PC-3 (cell line): ENCODE results near the gene COLGALT1.

Source experiments
- EZH2phosphoT487 ChIP-seq: fragments of 300-600 bp; sonication (generic); IDR thresholded peaks from 2 replicates; pipeline ENCODE4 v1.6.1; 2018; ENCODE audit warnings: mild to moderate bottlenecking, antibody characterized with exemption, low read length, borderline replicate concordance
- TF ChIP-seq, protein P1 (sequence below): fragments of 300-600 bp; sonication (generic); conservative IDR thresholded peaks from 2 replicates; pipeline ENCODE4 v1.5.1; 2017; ENCODE audit warnings: antibody characterized with exemption, low read depth, mild to moderate bottlenecking, low read length

DNA sequence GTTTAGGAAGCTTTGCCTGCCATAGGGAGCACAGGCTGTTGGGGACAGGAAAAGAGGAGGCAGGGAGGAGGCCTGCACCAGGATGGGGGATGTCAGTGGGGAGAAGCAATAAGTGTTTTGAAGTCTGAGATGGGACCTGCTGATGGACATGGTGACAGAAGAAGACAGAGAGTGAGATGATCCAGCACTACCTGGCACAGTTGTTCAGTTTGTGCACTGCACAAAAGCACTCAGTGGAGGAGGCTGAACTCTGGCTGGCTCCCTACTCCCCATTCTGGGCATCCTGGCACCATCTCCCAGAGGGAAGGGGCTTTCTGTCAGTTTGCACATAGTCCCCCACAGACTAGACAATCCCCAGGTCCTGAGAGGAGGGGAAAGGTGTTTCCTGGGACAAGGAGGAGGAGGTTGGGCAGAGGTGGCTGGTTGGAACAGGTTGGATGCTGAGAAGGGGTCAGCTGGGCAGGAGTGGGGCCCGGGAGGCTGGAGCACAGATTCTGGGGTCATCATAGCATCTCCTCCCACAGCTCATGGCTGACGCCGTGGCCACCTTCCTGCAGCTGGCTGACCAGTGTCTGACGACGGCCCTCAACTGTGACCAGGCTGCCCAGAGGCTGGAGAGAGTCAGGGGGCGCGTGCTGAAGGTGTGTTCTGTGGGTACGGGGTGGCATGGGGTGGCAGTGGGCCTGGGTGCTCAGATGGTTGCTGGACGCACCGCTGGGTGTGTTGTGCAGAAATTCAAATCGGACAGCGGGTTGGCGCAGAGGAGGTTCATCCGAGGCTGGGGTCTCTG lies 12.5 kb upstream of the COLGALT1 start:
- TF ChIP-seq, protein P1, sequence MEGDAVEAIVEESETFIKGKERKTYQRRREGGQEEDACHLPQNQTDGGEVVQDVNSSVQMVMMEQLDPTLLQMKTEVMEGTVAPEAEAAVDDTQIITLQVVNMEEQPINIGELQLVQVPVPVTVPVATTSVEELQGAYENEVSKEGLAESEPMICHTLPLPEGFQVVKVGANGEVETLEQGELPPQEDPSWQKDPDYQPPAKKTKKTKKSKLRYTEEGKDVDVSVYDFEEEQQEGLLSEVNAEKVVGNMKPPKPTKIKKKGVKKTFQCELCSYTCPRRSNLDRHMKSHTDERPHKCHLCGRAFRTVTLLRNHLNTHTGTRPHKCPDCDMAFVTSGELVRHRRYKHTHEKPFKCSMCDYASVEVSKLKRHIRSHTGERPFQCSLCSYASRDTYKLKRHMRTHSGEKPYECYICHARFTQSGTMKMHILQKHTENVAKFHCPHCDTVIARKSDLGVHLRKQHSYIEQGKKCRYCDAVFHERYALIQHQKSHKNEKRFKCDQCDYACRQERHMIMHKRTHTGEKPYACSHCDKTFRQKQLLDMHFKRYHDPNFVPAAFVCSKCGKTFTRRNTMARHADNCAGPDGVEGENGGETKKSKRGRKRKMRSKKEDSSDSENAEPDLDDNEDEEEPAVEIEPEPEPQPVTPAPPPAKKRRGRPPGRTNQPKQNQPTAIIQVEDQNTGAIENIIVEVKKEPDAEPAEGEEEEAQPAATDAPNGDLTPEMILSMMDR: no peak
- no peak for TF ChIP-seq EZH2phosphoT487
